AG09309 (cell line): ENCODE measurements around the gene MAP3K13.

Source experiments
- DNase-seq: peaks from one replicate; pipeline ENCODE4 v3.0.0-alpha.2; 2010; ENCODE audit warnings: low read depth
- H3K4me3 ChIP-seq: 2 replicates; pipeline ENCODE4 v1.5.1; 2011; ENCODE audit warnings: mild to moderate bottlenecking, low read depth, low read length, moderate library complexity; ENCODE audit not compliant: control insufficient read depth
- TF ChIP-seq, protein P1 (sequence below): IDR thresholded peaks from 2 replicates; pipeline ENCODE4 v1.5.1; 2011; ENCODE audit warnings: mild to moderate bottlenecking, low read depth, low read length, inconsistent platforms; ENCODE audit not compliant: insufficient read depth, control insufficient read depth; ENCODE audit errors: missing control alignments

Gene MAP3K13

DNA sequence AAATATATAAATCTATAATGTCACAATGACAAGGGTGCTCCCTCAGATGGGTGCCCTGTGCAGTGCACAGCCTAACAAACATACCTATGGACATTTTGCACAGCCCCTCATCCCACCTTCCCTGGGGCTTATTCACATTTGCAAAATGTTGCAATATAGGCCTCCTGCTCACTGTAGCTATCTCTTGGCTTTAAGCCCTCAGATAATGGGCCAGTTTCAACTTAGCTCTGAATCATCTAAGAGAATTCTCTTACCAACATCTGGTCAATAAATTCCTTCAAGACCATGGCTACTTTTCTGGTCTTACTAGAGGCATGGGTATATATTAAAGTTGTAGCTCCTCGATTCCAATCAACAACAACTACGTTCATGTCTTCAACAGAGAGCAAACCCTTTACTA is 171.6 kb downstream of the MAP3K13 start:
- no peak overlapping the region for H3K4me3 ChIP-seq
- no peak for DNase-seq
- TF ChIP-seq, protein P1, sequence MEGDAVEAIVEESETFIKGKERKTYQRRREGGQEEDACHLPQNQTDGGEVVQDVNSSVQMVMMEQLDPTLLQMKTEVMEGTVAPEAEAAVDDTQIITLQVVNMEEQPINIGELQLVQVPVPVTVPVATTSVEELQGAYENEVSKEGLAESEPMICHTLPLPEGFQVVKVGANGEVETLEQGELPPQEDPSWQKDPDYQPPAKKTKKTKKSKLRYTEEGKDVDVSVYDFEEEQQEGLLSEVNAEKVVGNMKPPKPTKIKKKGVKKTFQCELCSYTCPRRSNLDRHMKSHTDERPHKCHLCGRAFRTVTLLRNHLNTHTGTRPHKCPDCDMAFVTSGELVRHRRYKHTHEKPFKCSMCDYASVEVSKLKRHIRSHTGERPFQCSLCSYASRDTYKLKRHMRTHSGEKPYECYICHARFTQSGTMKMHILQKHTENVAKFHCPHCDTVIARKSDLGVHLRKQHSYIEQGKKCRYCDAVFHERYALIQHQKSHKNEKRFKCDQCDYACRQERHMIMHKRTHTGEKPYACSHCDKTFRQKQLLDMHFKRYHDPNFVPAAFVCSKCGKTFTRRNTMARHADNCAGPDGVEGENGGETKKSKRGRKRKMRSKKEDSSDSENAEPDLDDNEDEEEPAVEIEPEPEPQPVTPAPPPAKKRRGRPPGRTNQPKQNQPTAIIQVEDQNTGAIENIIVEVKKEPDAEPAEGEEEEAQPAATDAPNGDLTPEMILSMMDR, result no peak

- H3K4me3 ChIP-seq, result no peak overlapping the region
- DNase-seq, result peak; percentile 61
Measured at GRCh38 chr3:185537369-185537970, 174.5 kb downstream of the MAP3K13 start.

More at GRCh38 chr3:185537369-185537970, 174.5 kb downstream of the MAP3K13 start:
- TF ChIP-seq, protein P1, result no peak
